Natural killer cell (primary cell): Measurements from ENCODE around the gene CTIF. TPM values are rescaled to one million over a fixed set of nuclear protein-coding genes. Genes with fewer than 3 reads are reported as not detected.

ENCODE experiments used
- ATAC-seq, 3 donors: fragments of 150-1000 bp in 2 of 3; fragments of 200-7000 bp in 1 of 3; cut with Tn5 transposase; 1 replicate in 1 of 3; 2 replicates in 2 of 3; pipeline ENCODE4 v1.10.0; 2021; ENCODE audit warnings: mild to moderate bottlenecking in 2 of 3, moderate library complexity in 2 of 3
- DNase-seq, 2 donors: peaks; one replicate each; pipeline versions ENCODE4 v3.0.0 to v3.0.0-alpha.2; 2013 to 2021; ENCODE audit warnings: mixed read lengths in 1 of 2
- H3K27ac ChIP-seq: one replicate; pipeline ENCODE4 v1.5.1; 2013; ENCODE audit warnings: mild to moderate bottlenecking, low read length
- H3K27me3 ChIP-seq: one replicate; pipeline ENCODE4 v1.6.1; 2013; ENCODE audit warnings: low read length; ENCODE audit not compliant: control insufficient read depth, insufficient read depth
- H3K36me3 ChIP-seq: one replicate; pipeline ENCODE4 v1.6.1; 2013; ENCODE audit warnings: low read length; ENCODE audit not compliant: control insufficient read depth, insufficient read depth
- H3K4me1 ChIP-seq: one replicate; pipeline ENCODE4 v1.6.1; 2013; ENCODE audit warnings: low read length; ENCODE audit not compliant: control insufficient read depth, insufficient read depth
- H3K4me3 ChIP-seq: one replicate; pipeline ENCODE4 v1.5.1; 2013; ENCODE audit warnings: low read length
- H3K9me3 ChIP-seq: one replicate; pipeline ENCODE4 v1.6.1; 2013; ENCODE audit warnings: low read length; ENCODE audit not compliant: control insufficient read depth, insufficient read depth
- H3K27ac Mint-ChIP-seq, 2 donors: one replicate each; pipeline ENCODE4 v1.8.0; 2022; ENCODE audit warnings: mild to moderate bottlenecking in 2 of 2, mixed read lengths in 2 of 2, moderate library complexity in 1 of 2
- H3K27me3 Mint-ChIP-seq, 2 donors: one replicate each; pipeline ENCODE4 v1.8.0; 2022; ENCODE audit warnings: low read depth in 2 of 2, mixed read lengths in 2 of 2
- H3K36me3 Mint-ChIP-seq: one replicate; pipeline ENCODE4 v1.8.0; 2022; ENCODE audit warnings: mixed read lengths
- H3K4me1 Mint-ChIP-seq, 2 donors: one replicate each; pipeline ENCODE4 v1.8.0; 2022; ENCODE audit warnings: mixed read lengths in 2 of 2
- H3K4me3 Mint-ChIP-seq: one replicate; pipeline ENCODE4 v1.8.0; 2022; ENCODE audit warnings: mild to moderate bottlenecking, moderate library complexity, mixed read lengths
- H3K9me3 Mint-ChIP-seq, 2 donors: one replicate each; pipeline ENCODE4 v1.8.0; 2022; ENCODE audit warnings: mixed read lengths in 2 of 2
- CTCF ChIP-seq: fragments of 200-600 bp; IDR thresholded peaks from one replicate; pipeline ENCODE4 v1.8.0; 2022; ENCODE audit warnings: antibody characterized with exemption
- WGBS: methylation state at CpG from one replicate; pipeline ENCODE4 v1.1.7; 2013; ENCODE audit warnings: missing lambda C conversion rate; ENCODE audit not compliant: insufficient coverage; 5-methylcytosine and 5-hydroxymethylcytosine counted together
- intact Hi-C: fragments of 100-400 bp; cut with micrococcal nuclease; formaldehyde crosslinking; loops from one replicate; pipeline ENCODE4 v1.14.2; 2022
- total RNA-seq, 4 donors: library from RNA; stranded (reverse); fragments of 120-200 nt in 1 of 4; gene quantifications; one replicate each; pipeline versions ENCODE4 v1.2.3 to v1.2.4, GENCODE V29; 2013 to 2022

Gene CTIF
- total RNA-seq, 3 donors from 2014 or later (not counting 1 experiment from before 2014, with no cell fraction given): 6.9 to 10.2 (median 8.2) TPM

GRCh38 chr18:48566589-48566988 is 27.8 kb downstream of the CTIF start:
- Mint-ChIP-seq H3K27me3 (no peaks in the 10 kb centered on the region), H3K27ac (no peak overlapping the region), H3K9me3 (no peaks in the 10 kb centered on the region), H3K4me1 (peaks cover 5 to 17% of the 10 kb centered on the region in 2 donors), H3K4me3 (no peak overlapping the region), H3K36me3 (no peaks in the 10 kb centered on the region)
- no peak for TF ChIP-seq CTCF
- ATAC-seq (no peak), DNase-seq (no peak)
- Histone ChIP-seq H3K27ac (no peak overlapping the region), H3K27me3 (no peaks in the 10 kb centered on the region), H3K4me3 (no peak overlapping the region), H3K36me3 (no peaks in the 10 kb centered on the region), H3K9me3 (no peaks in the 10 kb centered on the region), H3K4me1 (no peaks in the 10 kb centered on the region)
- WGBS: 100% methylated on average over 1 of the region's 1 CpG
- intact Hi-C loops: no loop called here

GRCh38 chr18:48567388-48567787 is 28.6 kb downstream of the CTIF start:
- Mint-ChIP-seq H3K27ac (no peak overlapping the region), H3K4me1 (peaks cover 5 to 17% of the 10 kb centered on the region in 2 donors), H3K27me3 (no peaks in the 10 kb centered on the region), H3K36me3 (no peaks in the 10 kb centered on the region), H3K9me3 (no peaks in the 10 kb centered on the region), H3K4me3 (no peak overlapping the region)
- H3K4me1 ChIP-seq: no peaks in the 10 kb centered on the region
- no peaks in the 10 kb centered on the region for H3K9me3 ChIP-seq
- no peak overlapping the region for H3K27ac ChIP-seq
- no peaks in the 10 kb centered on the region for H3K36me3 ChIP-seq
- intact Hi-C loops: no loop called here
- TF ChIP-seq CTCF: no peak
- no peaks in the 10 kb centered on the region for H3K27me3 ChIP-seq
- 72% methylated on average over 3 of the region's 3 CpGs for WGBS
- ATAC-seq: no peak
- no peak for DNase-seq
- no peak overlapping the region for H3K4me3 ChIP-seq

GRCh38 chr18:48569139-48569914 is 30.5 kb downstream of the CTIF start:
- Histone ChIP-seq H3K27ac (no peak overlapping the region), H3K27me3 (no peaks in the 10 kb centered on the region), H3K4me3 (no peak overlapping the region), H3K4me1 (no peaks in the 10 kb centered on the region), H3K36me3 (no peaks in the 10 kb centered on the region), H3K9me3 (no peaks in the 10 kb centered on the region)
- TF ChIP-seq CTCF: no peak
- Mint-ChIP-seq H3K9me3 (no peaks in the 10 kb centered on the region), H3K27me3 (no peaks in the 10 kb centered on the region), H3K36me3 (no peaks in the 10 kb centered on the region), H3K4me3 (no peak overlapping the region), H3K27ac (no peak overlapping the region), H3K4me1 (peaks cover 5 to 7% of the 10 kb centered on the region in 2 donors)
- DNase-seq: no peak
- no peak for ATAC-seq
- 83% methylated on average over 9 of the region's 9 CpGs for WGBS
- intact Hi-C loops: no loop called here

GRCh38 chr18:48569915-48570264 is 31.1 kb downstream of the CTIF start:
- no peaks in the 10 kb centered on the region for H3K27me3 ChIP-seq
- WGBS: 87% methylated on average over 3 of the region's 4 CpGs
- no peak for DNase-seq
- no peaks in the 10 kb centered on the region for H3K4me1 ChIP-seq
- ATAC-seq: no peak
- no peak overlapping the region for H3K4me3 Mint-ChIP-seq
- no peaks in the 10 kb centered on the region for H3K36me3 Mint-ChIP-seq
- no peaks in the 10 kb centered on the region for H3K27me3 Mint-ChIP-seq
- no peaks in the 10 kb centered on the region for H3K9me3 ChIP-seq
- no peak overlapping the region for H3K27ac ChIP-seq
- no peaks in the 10 kb centered on the region for H3K9me3 Mint-ChIP-seq
- intact Hi-C loops: no loop called here
- H3K4me1 Mint-ChIP-seq: peaks cover 4 to 5% of the 10 kb centered on the region in 2 donors
- no peaks in the 10 kb centered on the region for H3K36me3 ChIP-seq
- no peak overlapping the region for H3K4me3 ChIP-seq
- no peak overlapping the region for H3K27ac Mint-ChIP-seq
- no peak for TF ChIP-seq CTCF
